HepG2 (cell line): Measurements from ENCODE around the gene CLDN20. TPM values are rescaled to one million over a fixed set of nuclear protein-coding genes. Genes with fewer than 3 reads are reported as not detected.

Experiments used
- FIP1L1 ChIP-seq: fragments of 200-400 bp; formaldehyde crosslinking; IDR thresholded peaks from 2 replicates; pipeline ENCODE4 v1.6.1; 2018; ENCODE audit warnings: low read depth, mild to moderate bottlenecking, low read length, moderate library complexity, borderline replicate concordance; ENCODE audit not compliant: insufficient read depth
- FOXC1 ChIP-seq: sonication (generic); formaldehyde crosslinking; IDR thresholded peaks from 2 replicates; pipeline ENCODE4 v1.8.0; 2022; ENCODE audit warnings: mild to moderate bottlenecking, missing genetic modification reagents, borderline replicate concordance
- FOXO1 ChIP-seq: sonication (generic); formaldehyde crosslinking; IDR thresholded peaks from 2 replicates; pipeline ENCODE4 v1.4.0; 2020; ENCODE audit warnings: missing genetic modification reagents
- SNAPC2 ChIP-seq: sonication (generic); formaldehyde crosslinking; IDR thresholded peaks from 2 replicates; pipeline ENCODE4 v1.8.1; 2022; ENCODE audit warnings: mild to moderate bottlenecking, missing genetic modification reagents
- THYN1 ChIP-seq: sonication (generic); formaldehyde crosslinking; IDR thresholded peaks from 2 replicates; pipeline ENCODE4 v1.8.1; 2023; ENCODE audit warnings: low read depth, mild to moderate bottlenecking, moderate library complexity, missing genetic modification reagents, borderline replicate concordance
- ZBTB38 ChIP-seq: sonication (generic); formaldehyde crosslinking; IDR thresholded peaks from 2 replicates; pipeline ENCODE4 v1.5.1; 2020; ENCODE audit warnings: mild to moderate bottlenecking, missing genetic modification reagents
- ZBTB7A ChIP-seq: sonication (generic); formaldehyde crosslinking; IDR thresholded peaks from 2 replicates; pipeline ENCODE4 v1.8.0; 2022; ENCODE audit warnings: mild to moderate bottlenecking, missing genetic modification reagents
- ZNF296 ChIP-seq: sonication (generic); formaldehyde crosslinking; conservative IDR thresholded peaks from 2 replicates; pipeline ENCODE4 v1.5.0; 2020; ENCODE audit warnings: mild to moderate bottlenecking, missing genetic modification reagents
- ZNF549 ChIP-seq: sonication (generic); formaldehyde crosslinking; IDR thresholded peaks from 2 replicates; pipeline ENCODE4 v1.5.0; 2020; ENCODE audit warnings: missing genetic modification reagents
- ZNF556 ChIP-seq: sonication (generic); formaldehyde crosslinking; IDR thresholded peaks from 2 replicates; pipeline ENCODE4 v1.4.0; 2020; ENCODE audit warnings: mild to moderate bottlenecking, missing genetic modification reagents, borderline replicate concordance
- ZNF557 ChIP-seq: sonication (generic); formaldehyde crosslinking; IDR thresholded peaks from 2 replicates; pipeline ENCODE4 v1.4.0; 2020; ENCODE audit warnings: missing genetic modification reagents
- ZNF605 ChIP-seq: sonication (generic); formaldehyde crosslinking; IDR thresholded peaks from 2 replicates; pipeline ENCODE4 v1.8.0; 2022; ENCODE audit warnings: mild to moderate bottlenecking, missing genetic modification reagents
- ZNF780A ChIP-seq: sonication (generic); formaldehyde crosslinking; IDR thresholded peaks from 2 replicates; pipeline ENCODE4 v1.8.0; 2022; ENCODE audit warnings: mild to moderate bottlenecking, missing genetic modification reagents, moderate library complexity
- ZNF782 ChIP-seq: sonication (generic); formaldehyde crosslinking; IDR thresholded peaks from 2 replicates; pipeline ENCODE4 v1.4.0; 2020; ENCODE audit warnings: missing genetic modification reagents, mild to moderate bottlenecking, borderline replicate concordance
- ZNF788 ChIP-seq: sonication (generic); formaldehyde crosslinking; IDR thresholded peaks from 2 replicates; pipeline ENCODE4 v1.5.0; 2020; ENCODE audit warnings: mild to moderate bottlenecking, missing genetic modification reagents, borderline replicate concordance
- ZNF839 ChIP-seq: sonication (generic); formaldehyde crosslinking; IDR thresholded peaks from 2 replicates; pipeline ENCODE4 v1.4.0; 2020; ENCODE audit warnings: missing genetic modification reagents, mild to moderate bottlenecking, borderline replicate concordance
- ZSCAN30 ChIP-seq: sonication (generic); formaldehyde crosslinking; IDR thresholded peaks from 2 replicates; pipeline ENCODE4 v1.5.0; 2020; ENCODE audit warnings: mild to moderate bottlenecking, missing genetic modification reagents
- polyA plus RNA-seq, 8 experiments: library from polyadenylated mRNA; depleted of rRNA in 3 of 8; stranded (reverse) in 7 of 8; unstranded in 1 of 8; fragments of >200 nt; fragmentation: Illumina TruSeq in 4 of 8; extraction: Trizol in 4 of 8; gene quantifications; 2 replicates each; pipeline versions ENCODE4 v1.2.1 to v1.2.3, GENCODE V29; 2011 to 2016; ENCODE audit warnings: low read depth in 4 of 8, missing spikeins in 1 of 8, mixed read lengths in 1 of 8; ENCODE audit not compliant: insufficient read depth in 1 of 8
- total RNA-seq, 5 experiments: library from RNA; depleted of rRNA; stranded (reverse); fragments of >200 nt; fragmentation: Illumina TruSeq; extraction: Trizol; gene quantifications; 2 replicates each; pipeline ENCODE4 v1.2.3, GENCODE V29; 2016; ENCODE audit warnings: low read depth in 1 of 5
- TF ChIP-seq, protein P1 (sequence below): sonication (generic); formaldehyde crosslinking; IDR thresholded peaks from 2 replicates; pipeline ENCODE4 v1.8.0; 2022; ENCODE audit warnings: missing genetic modification reagents, mild to moderate bottlenecking, borderline replicate concordance
- TF ChIP-seq, protein P2 (sequence below): sonication (generic); formaldehyde crosslinking; IDR thresholded peaks from 2 replicates; pipeline ENCODE4 v1.4.0; 2020; ENCODE audit warnings: missing genetic modification reagents, borderline replicate concordance
- TF ChIP-seq, protein P3 (sequence below): sonication (generic); formaldehyde crosslinking; conservative IDR thresholded peaks from 2 replicates; pipeline ENCODE4 v1.5.0; 2020; ENCODE audit warnings: missing genetic modification reagents
- TF ChIP-seq, protein P4 (sequence below): sonication (generic); formaldehyde crosslinking; IDR thresholded peaks from 2 replicates; pipeline ENCODE4 v1.8.1; 2023; ENCODE audit warnings: mild to moderate bottlenecking, inconsistent platforms, moderate library complexity, missing genetic modification reagents, borderline replicate concordance

CLDN20 gene
- total and polyA plus RNA-seq, 2 of the 13 experiments (the other 11 are each of a cell fraction or from before 2014, with no cell fraction given): not detected

DNA sequence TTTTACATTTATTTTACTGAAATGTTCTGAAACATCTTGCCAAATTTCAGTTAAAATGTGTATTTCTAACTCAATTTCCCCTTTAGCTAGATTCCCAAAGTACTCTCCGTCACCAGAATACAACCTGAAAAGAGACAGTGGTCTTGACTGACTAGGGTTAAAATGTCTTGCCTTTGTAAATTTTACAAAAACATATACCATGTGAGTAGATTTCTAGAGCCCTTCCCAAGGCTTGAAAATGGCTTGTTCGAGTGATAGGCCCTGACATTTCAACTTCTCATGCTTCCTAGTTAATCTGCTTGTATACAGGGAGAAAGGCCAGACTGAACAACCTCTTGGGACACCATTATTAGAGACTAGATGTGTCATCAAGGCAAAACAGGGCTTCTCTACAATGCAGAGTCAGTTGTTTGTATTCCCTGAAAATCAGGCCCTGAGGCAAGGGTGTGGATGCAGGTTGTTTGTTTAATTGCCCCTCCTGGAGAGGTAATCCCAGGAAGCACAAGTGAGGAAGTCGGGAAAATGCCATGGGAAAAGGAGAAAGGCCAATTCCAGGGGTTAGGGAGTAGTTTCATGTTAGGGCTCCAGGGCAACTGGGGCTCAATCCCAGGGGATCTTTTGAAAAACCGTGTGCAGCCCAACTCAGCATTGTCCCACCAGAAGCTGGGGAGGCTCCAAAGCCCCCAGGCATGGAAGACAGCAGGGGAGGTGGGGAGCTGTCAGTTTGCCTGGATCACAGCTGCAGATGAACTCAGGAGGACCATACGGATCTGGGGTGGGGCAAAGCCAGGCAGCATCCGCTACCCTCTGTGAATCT is 62.1 kb downstream of the CLDN20 start (continued):
- TF ChIP-seq, protein P1, sequence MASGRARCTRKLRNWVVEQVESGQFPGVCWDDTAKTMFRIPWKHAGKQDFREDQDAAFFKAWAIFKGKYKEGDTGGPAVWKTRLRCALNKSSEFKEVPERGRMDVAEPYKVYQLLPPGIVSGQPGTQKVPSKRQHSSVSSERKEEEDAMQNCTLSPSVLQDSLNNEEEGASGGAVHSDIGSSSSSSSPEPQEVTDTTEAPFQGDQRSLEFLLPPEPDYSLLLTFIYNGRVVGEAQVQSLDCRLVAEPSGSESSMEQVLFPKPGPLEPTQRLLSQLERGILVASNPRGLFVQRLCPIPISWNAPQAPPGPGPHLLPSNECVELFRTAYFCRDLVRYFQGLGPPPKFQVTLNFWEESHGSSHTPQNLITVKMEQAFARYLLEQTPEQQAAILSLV (CRISPR knock-in tag): 0 out of 2 replicates have a peak, but pooled peaks have one; percentile 19
- TF ChIP-seq ZNF839 (CRISPR knock-in tag) (no peak), ZNF780A (CRISPR knock-in tag) (no peak), ZNF605 (CRISPR knock-in tag) (peak; percentile 85), ZNF556 (CRISPR knock-in tag) (peak; percentile 70; the same call in 1 of the 2 replicates), FOXO1 (CRISPR knock-in tag) (no peak), ZNF549 (no peak), ZNF788 (CRISPR knock-in tag) (peak; percentile 21; the same call in 1 of the 2 replicates), ZBTB38 (CRISPR knock-in tag) (peak; percentile 77), ZNF557 (CRISPR knock-in tag) (no peak; the same call in 1 of the 2 replicates), ZNF782 (CRISPR knock-in tag) (no peak), SNAPC2 (CRISPR knock-in tag) (peak; percentile 75), FIP1L1 (0 out of 2 replicates have a peak, but pooled peaks have one; percentile 39), ZSCAN30 (CRISPR knock-in tag) (no peak), ZNF296 (CRISPR knock-in tag) (no peak), ZBTB7A (no peak), FOXC1 (CRISPR knock-in tag) (no peak), THYN1 (no peak)
- TF ChIP-seq, protein P2, sequence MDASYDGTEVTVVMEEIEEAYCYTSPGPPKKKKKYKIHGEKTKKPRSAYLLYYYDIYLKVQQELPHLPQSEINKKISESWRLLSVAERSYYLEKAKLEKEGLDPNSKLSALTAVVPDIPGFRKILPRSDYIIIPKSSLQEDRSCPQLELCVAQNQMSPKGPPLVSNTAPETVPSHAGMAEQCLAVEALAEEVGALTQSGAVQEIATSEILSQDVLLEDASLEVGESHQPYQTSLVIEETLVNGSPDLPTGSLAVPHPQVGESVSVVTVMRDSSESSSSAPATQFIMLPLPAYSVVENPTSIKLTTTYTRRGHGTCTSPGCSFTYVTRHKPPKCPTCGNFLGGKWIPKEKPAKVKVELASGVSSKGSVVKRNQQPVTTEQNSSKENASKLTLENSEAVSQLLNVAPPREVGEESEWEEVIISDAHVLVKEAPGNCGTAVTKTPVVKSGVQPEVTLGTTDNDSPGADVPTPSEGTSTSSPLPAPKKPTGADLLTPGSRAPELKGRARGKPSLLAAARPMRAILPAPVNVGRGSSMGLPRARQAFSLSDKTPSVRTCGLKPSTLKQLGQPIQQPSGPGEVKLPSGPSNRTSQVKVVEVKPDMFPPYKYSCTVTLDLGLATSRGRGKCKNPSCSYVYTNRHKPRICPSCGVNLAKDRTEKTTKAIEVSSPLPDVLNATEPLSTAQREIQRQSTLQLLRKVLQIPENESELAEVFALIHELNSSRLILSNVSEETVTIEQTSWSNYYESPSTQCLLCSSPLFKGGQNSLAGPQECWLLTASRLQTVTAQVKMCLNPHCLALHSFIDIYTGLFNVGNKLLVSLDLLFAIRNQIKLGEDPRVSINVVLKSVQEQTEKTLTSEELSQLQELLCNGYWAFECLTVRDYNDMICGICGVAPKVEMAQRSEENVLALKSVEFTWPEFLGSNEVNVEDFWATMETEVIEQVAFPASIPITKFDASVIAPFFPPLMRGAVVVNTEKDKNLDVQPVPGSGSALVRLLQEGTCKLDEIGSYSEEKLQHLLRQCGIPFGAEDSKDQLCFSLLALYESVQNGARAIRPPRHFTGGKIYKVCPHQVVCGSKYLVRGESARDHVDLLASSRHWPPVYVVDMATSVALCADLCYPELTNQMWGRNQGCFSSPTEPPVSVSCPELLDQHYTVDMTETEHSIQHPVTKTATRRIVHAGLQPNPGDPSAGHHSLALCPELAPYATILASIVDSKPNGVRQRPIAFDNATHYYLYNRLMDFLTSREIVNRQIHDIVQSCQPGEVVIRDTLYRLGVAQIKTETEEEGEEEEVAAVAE (CRISPR knock-in tag): no peak; the same call in 1 of the 2 replicates
- TF ChIP-seq, protein P3, sequence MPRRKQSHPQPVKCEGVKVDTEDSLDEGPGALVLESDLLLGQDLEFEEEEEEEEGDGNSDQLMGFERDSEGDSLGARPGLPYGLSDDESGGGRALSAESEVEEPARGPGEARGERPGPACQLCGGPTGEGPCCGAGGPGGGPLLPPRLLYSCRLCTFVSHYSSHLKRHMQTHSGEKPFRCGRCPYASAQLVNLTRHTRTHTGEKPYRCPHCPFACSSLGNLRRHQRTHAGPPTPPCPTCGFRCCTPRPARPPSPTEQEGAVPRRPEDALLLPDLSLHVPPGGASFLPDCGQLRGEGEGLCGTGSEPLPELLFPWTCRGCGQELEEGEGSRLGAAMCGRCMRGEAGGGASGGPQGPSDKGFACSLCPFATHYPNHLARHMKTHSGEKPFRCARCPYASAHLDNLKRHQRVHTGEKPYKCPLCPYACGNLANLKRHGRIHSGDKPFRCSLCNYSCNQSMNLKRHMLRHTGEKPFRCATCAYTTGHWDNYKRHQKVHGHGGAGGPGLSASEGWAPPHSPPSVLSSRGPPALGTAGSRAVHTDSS (CRISPR knock-in tag): no peak
- TF ChIP-seq, protein P4, sequence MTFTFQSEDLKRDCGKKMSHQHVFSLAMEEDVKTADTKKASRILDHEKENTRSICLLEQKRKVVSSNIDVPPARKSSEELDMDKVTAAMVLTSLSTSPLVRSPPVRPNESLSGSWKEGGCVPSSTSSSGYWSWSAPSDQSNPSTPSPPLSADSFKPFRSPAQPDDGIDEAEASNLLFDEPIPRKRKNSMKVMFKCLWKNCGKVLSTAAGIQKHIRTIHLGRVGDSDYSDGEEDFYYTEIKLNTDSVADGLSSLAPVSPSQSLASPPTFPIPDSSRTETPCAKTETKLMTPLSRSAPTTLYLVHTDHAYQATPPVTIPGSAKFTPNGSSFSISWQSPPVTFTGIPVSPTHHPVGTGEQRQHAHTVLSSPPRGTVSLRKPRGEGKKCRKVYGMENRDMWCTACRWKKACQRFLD (CRISPR knock-in tag): no peak
